ENCODE measurements around the gene MICB. TPM values are rescaled to one million over a fixed set of nuclear protein-coding genes. Genes with fewer than 3 reads are reported as not detected.
"Not testable (repeated sequence)": the region's sequence is repeated elsewhere in the genome, so short reads cannot be mapped to it uniquely, and the experiment has no call there.

Gene MICB
- polyA plus RNA-seq (2013, experiment 1 of 2; ENCODE audit: insufficient read length) = 12.8 TPM
- polyA plus RNA-seq (2013, experiment 2 of 2; ENCODE audit: insufficient read length) = 9.4 TPM

GRCh38 chr6:31497531-31498476 is at the start of gene MICB:
Gene MICB (plus strand): TSS chr6:31498145. CDS start chr6:31498194, 49 bp downstream.
- DNase-seq = peak; percentile 75

DNA sequence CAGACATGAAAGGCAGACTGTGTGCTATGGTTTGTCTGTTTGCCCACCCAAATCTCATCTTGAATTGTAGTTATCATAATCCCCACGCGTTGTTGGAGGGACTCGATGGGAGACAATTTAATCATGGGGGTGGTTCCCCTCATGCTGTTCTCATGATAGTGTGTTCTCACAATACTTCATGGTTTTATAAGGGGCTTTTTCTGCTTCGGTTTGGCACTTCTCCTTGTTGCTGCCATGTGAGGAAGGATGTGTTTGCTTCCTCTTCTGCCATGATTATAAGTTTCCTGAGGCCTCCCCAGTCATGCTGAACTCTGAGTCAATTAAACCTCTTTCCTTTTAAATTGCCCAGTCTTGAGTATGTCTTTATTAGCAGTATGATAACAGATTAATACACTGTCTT is 47.2 kb upstream of the MICB start:
- no peak for DNase-seq

- no peak for DNase-seq
Measured at GRCh38 chr6:31452859-31453258, 45.1 kb upstream of the MICB start.

DNA sequence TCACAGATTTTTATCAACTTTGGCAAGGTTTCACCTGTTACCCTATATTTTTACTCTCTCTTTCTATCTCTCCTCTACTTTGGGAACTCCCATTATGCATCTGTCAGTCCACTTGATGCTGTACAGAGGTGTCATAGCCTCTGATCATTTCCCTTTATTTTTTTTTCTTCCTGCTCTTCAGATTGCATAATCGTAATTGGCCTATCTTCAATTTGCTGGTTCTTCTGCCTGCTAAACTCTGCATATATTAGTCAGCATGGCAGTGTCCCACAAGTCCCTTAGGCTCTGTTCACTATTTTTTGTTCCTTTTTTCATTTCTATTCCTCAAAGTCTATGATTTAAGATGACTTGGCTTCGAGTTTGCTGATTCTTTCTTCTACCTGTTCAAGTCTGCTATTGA is 44.7 kb upstream of the MICB start:
- no peak for DNase-seq

DNA sequence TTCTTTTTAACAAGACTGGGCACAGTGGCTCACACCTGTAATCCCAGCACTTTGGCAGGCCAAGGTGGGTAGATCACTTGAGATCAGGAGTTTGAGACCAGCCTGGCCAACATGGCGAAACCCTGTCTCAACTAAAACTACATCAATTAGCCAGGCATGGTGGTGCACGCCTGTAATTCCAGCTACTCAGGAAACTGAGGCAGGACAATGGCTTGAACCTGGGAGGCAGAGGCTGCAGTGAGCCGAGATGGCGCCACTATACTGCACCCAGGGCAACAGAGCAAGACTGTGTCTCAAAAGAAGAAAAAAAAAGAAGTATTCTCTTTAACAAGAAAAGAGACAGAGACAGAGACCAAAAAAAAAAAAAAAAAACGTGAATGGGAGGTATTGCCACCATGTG is 38.1 kb upstream of the MICB start:
- not testable (repeated sequence) for DNase-seq

- no peak for DNase-seq
Measured at GRCh38 chr6:31460361-31461025, 37.5 kb upstream of the MICB start.

GRCh38 chr6:31462026-31462963 is 35.6 kb upstream of the MICB start:
- no peak for DNase-seq

- peak; percentile 57 for DNase-seq
Measured at GRCh38 chr6:31462964-31463870, 34.7 kb upstream of the MICB start.

DNA sequence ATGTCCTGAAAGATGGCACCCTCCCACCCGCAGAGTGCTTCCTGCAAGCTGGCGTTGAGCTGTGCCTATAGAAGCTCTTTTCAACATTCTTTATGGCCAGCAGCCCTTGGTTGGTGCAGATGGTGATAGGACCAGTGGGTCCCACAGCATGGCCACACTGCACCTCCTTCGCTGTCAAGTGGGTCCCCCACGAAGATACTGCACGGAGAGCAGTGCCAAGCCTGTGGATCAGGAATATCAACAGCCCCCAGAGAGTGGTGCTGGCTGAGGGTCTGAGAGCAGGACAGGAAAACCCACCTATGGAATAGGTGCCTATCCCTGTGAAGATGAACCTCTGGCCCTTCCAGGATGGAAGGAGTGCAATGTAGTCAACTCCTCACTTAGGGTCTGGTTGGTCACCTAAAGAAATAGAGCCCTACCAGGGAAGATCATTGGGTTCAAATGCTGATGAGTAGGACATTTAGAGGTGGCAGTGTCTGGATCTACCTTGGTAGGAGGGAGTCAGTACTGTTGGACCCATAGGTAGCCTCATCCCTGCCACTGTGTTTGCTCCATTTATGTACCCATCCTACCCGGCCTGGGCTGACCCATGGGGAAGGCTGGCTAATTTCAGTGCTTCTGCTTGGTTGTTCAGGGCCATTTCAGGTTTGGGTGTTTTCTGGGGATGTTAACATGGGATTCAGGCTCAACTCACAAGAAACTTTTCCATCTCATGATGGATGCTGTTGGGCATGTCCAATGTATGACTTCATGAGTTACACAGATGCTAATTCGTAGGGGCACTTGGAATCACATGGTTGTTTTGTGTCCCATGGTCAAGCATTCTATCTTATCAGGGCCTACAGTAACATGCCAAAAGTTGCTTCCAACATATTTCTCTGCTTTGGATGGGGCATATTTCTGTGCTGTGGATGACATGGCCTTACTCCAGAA is 33.4 kb upstream of the MICB start:
- DNase-seq = no peak

GRCh38 chr6:31465185-31465536 is 32.8 kb upstream of the MICB start:
- no peak for DNase-seq

DNA sequence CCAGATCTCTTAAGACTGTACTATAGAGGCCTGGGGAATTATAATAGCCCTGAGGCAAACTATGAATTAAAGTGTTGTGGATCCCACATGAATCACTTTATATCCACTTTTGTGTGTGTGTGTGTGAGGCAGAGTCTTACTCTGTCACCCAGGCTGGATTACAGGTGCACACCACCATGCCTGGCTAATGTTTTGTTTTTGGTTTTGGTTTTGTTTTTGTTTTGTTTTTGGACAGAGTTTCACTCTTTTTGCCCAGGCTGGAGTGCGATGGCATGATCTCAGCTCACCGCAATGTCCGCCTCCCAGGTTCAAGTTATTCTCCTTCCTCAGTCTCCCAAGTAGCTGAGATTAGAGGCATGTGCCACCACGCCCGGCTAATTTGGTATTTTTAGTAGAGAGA is 32.2 kb upstream of the MICB start:
- DNase-seq = no peak

- DNase-seq = no peak
Measured at GRCh38 chr6:31466466-31466865, 31.5 kb upstream of the MICB start.

- DNase-seq = no peak
Measured at GRCh38 chr6:31467151-31467550, 30.8 kb upstream of the MICB start.

GRCh38 chr6:31468311-31468710 is 29.6 kb upstream of the MICB start:
- no peak for DNase-seq

- DNase-seq = no peak
Measured at GRCh38 chr6:31470801-31471200, 27.1 kb upstream of the MICB start.

DNA sequence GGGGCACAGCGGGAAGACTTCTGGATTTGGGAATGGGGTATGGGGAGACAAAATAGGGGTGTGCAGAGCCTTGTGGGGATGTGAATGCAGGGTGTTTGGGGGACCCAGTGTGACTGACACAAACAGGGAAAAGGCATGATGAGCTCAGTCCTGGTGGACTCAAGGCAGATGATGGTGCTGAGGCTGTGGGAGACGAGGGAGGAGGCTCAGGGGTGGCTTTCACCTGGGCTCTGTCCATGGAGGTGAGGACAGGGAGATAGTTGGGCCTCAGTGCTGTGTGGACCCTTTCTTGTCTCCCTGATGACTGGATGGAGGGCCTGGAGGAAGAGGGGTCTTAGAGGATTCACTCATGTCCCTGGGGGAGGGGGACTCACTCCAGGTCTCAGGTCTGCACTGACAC is 26.2 kb upstream of the MICB start:
- no peak for DNase-seq

- DNase-seq = no peak
Measured at GRCh38 chr6:31472259-31472658, 25.7 kb upstream of the MICB start.

DNA sequence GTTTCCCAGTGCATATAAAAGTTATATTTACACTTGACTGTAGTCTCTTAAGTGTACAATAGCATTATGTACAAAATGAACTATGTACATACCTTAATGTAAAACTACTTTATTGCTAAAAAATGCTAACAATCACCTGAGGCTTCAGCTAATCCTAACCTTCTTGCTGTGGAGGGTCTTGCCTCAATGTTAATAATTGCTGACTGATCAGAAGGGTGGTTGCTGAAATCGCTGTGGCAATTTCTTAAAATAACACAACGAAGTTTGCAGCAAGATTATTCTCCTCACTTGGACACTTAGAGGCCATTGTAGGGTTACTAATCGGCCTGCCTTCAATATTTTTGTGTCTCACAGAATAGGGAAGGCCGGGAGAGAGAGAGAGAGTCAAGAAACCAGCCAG is 24.7 kb upstream of the MICB start:
- no peak for DNase-seq

DNA sequence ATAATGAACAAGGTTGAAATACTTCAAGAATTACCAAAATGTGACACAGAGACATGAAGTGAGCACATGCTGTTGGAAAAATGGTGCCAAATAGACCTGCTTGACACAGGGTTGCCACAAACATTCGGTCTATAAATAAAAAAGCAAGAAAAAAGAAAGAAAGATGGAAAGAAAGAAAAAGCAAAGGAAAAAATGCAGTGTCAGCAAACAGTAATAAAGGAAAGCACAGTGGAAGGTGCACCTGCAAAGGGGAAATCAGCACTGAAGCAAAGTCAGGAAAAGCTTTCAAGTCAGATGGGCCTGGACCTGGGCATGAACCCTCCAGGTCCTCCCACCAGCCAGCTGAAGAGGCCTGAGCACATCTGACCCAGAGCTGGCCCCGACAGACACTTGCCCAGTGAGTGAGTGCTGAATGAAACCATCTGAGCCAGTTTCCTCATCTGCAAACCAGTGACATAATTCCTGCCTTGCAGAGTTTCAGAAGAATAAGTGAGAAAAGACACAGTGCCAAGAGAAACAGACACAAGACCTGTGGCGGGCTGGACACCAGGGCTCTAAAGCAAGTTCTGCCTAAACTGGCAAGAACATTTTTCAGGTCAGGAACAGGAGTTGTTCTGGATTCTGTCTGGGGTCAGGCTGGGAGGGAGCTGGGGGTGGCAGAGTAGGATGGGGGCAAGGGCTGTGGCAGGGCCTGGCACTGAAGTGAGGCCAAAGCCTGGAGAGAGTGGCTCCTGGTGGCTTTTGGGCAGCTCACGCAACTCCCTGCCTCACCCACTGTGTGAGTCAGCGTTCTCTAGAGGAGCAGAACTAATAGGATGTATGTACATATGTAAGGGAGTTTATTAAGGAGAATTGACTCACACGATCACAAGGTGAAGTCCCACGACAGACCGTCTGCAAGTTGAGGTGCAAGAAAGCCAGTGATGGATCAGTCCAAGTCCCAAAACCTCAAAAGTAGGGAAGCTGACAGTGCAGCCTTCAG is 23.9 kb upstream of the MICB start:
- DNase-seq = peak; percentile 41
